Keratinocyte (primary cell): ENCODE results near the gene APLF. TPM values are rescaled to one million over a fixed set of nuclear protein-coding genes. Genes with fewer than 3 reads are reported as not detected.

Source experiments
- DNase-seq: peaks from one replicate; pipeline ENCODE4 v3.0.0-alpha.2; 2011; ENCODE audit warnings: low read depth, missing footprints, low spot score
- FAIRE-seq: peaks from 2 replicates; lab custom pipeline; 2011; peaks lifted over from hg19 to GRCh38; lab: Jason Lieb, UNC
- H2AFZ ChIP-seq: 2 replicates; pipeline ENCODE4 v1.6.0; 2012; ENCODE audit warnings: low read length, control low read depth, inconsistent platforms; ENCODE audit not compliant: control insufficient read depth
- H3K27ac ChIP-seq: 2 replicates; pipeline ENCODE4 v1.5.1; 2011; ENCODE audit warnings: low read length; ENCODE audit not compliant: control insufficient read depth, insufficient read depth
- H3K27me3 ChIP-seq: 3 replicates; pipeline ENCODE4 v1.6.0; 2011; ENCODE audit warnings: low read length; ENCODE audit not compliant: control insufficient read depth, insufficient read depth; ENCODE audit errors: extremely low read depth
- H3K36me3 ChIP-seq, 2 experiments: 2 replicates in 1 of 2; 3 replicates in 1 of 2; pipeline ENCODE4 v1.5.1; 2011; ENCODE audit warnings: low read length in 2 of 2, mild to moderate bottlenecking in 1 of 2; ENCODE audit not compliant: control insufficient read depth in 2 of 2, insufficient read depth in 2 of 2; ENCODE audit errors: extremely low read depth in 1 of 2
- H3K4me1 ChIP-seq: 3 replicates; pipeline ENCODE4 v1.5.1; 2011; ENCODE audit warnings: low read length; ENCODE audit not compliant: control insufficient read depth, insufficient read depth; ENCODE audit errors: extremely low read depth
- H3K4me2 ChIP-seq: 3 replicates; pipeline ENCODE4 v1.6.0; 2011; ENCODE audit warnings: low read depth, low read length; ENCODE audit not compliant: control insufficient read depth, insufficient read depth; ENCODE audit errors: extremely low read depth
- H3K4me3 ChIP-seq, 3 experiments: fragments of 200-600 bp in 1 of 3; sonication (generic) in 1 of 3; 2 replicates in 2 of 3; 3 replicates in 1 of 3; pipeline ENCODE4 v1.5.1; 2011 to 2016; ENCODE audit warnings: low read length in 3 of 3, mild to moderate bottlenecking in 3 of 3, control low read depth in 2 of 3, inconsistent platforms in 1 of 3, low read depth in 1 of 3, mixed read lengths in 1 of 3, mixed run types in 1 of 3, moderate library complexity in 1 of 3; ENCODE audit not compliant: control insufficient read depth in 2 of 3, insufficient read depth in 2 of 3; ENCODE audit errors: extremely low read depth in 1 of 3
- H3K79me2 ChIP-seq: 2 replicates; pipeline ENCODE4 v1.6.0; 2012; ENCODE audit warnings: low read length; ENCODE audit not compliant: control insufficient read depth, insufficient read depth
- H3K9ac ChIP-seq: 3 replicates; pipeline ENCODE4 v1.6.0; 2011; ENCODE audit warnings: low read length; ENCODE audit not compliant: control insufficient read depth, insufficient read depth; ENCODE audit errors: extremely low read depth
- H3K9me1 ChIP-seq: 3 replicates; pipeline ENCODE4 v1.6.0; 2011; ENCODE audit warnings: low read length; ENCODE audit not compliant: control insufficient read depth, insufficient read depth; ENCODE audit errors: extremely low read depth
- H3K9me3 ChIP-seq: 2 replicates; pipeline ENCODE4 v1.5.1; 2012; ENCODE audit warnings: low read depth, low read length; ENCODE audit not compliant: control insufficient read depth
- H4K20me1 ChIP-seq: 3 replicates; pipeline ENCODE4 v1.6.0; 2011; ENCODE audit warnings: low read length; ENCODE audit not compliant: control insufficient read depth, insufficient read depth; ENCODE audit errors: extremely low read depth
- EZH2 ChIP-seq: IDR thresholded peaks from one replicate; pipeline ENCODE4 v1.6.1; 2012; ENCODE audit warnings: inconsistent platforms, mild to moderate bottlenecking, low read length, moderate library complexity
- dilution Hi-C: fragments of 300-500 bp; cut with MboI; formaldehyde crosslinking; loops from one replicate; pipeline ENCODE4 v1.7.0; 2020; ENCODE audit warnings: low sequenced_read_pairs; ENCODE audit not compliant: extremely low pct_ligation_motif_present
- polyA plus RNA-seq, 5 experiments: library from polyadenylated mRNA; depleted of rRNA in 3 of 5; stranded (reverse) in 3 of 5; stranded (forward) in 1 of 5; unstranded in 1 of 5; fragments of >200 nt; gene quantifications; 1 replicate in 1 of 5; 2 replicates in 3 of 5; 3 replicates in 1 of 5; pipeline versions ENCODE4 v1.2.1 to v1.2.3, GENCODE V29; 2011 to 2012; ENCODE audit warnings: missing spikeins in 2 of 5, low read depth in 1 of 5, low replicate concordance in 1 of 5
- TF ChIP-seq, protein P1 (sequence below), 3 experiments: IDR thresholded peaks in 1 of 3; conservative IDR thresholded peaks in 1 of 3; optimal IDR thresholded peaks in 1 of 3; 2 replicates in 2 of 3; 3 replicates in 1 of 3; pipeline versions ENCODE3 to v1.5.1; 2011; ENCODE audit warnings: low read length in 3 of 3, mild to moderate bottlenecking in 3 of 3, moderate library complexity in 2 of 3, control low read depth in 1 of 3, inconsistent platforms in 1 of 3; ENCODE audit not compliant: insufficient read depth in 2 of 3; ENCODE audit errors: extremely low read depth in 1 of 3

The APLF gene
- polyA plus RNA-seq, 1 donor (not counting 4 experiments of a cell fraction or from before 2014, with no cell fraction given) = 3.0 TPM

GRCh38 chr2:68574202-68574791 lies 106.9 kb downstream of the APLF start:
- Histone ChIP-seq H3K4me3 (no peak overlapping the region), H3K36me3 (no peaks in the 10 kb centered on the region), H3K27ac (no peak overlapping the region), H3K9me1 (no peaks in the 10 kb centered on the region), H4K20me1 (no peaks in the 10 kb centered on the region), H3K27me3 (no peaks in the 10 kb centered on the region), H3K9ac (no peak overlapping the region), H3K9me3 (no peaks in the 10 kb centered on the region), H3K79me2 (no peaks in the 10 kb centered on the region), H3K4me2 (no peak overlapping the region), H3K4me1 (peaks cover 6% of the 10 kb centered on the region), H2AFZ (no peak overlapping the region)
- FAIRE-seq (no peak), DNase-seq (no peak)
- dilution Hi-C loops = no loop called here
- no peak for TF ChIP-seq EZH2
- TF ChIP-seq, protein P1, sequence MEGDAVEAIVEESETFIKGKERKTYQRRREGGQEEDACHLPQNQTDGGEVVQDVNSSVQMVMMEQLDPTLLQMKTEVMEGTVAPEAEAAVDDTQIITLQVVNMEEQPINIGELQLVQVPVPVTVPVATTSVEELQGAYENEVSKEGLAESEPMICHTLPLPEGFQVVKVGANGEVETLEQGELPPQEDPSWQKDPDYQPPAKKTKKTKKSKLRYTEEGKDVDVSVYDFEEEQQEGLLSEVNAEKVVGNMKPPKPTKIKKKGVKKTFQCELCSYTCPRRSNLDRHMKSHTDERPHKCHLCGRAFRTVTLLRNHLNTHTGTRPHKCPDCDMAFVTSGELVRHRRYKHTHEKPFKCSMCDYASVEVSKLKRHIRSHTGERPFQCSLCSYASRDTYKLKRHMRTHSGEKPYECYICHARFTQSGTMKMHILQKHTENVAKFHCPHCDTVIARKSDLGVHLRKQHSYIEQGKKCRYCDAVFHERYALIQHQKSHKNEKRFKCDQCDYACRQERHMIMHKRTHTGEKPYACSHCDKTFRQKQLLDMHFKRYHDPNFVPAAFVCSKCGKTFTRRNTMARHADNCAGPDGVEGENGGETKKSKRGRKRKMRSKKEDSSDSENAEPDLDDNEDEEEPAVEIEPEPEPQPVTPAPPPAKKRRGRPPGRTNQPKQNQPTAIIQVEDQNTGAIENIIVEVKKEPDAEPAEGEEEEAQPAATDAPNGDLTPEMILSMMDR (optimal IDR thresholded peaks at IDR 0.05 in 1 of 3, IDR thresholded peaks at IDR 0.05 in 1 of 3, conservative IDR thresholded peaks at IDR 0.05 in 1 of 3; ENCODE audit: extremely low read depth in 1 of 3, insufficient read depth in 2 of 3, low read length in 3 of 3) = no peak

DNA sequence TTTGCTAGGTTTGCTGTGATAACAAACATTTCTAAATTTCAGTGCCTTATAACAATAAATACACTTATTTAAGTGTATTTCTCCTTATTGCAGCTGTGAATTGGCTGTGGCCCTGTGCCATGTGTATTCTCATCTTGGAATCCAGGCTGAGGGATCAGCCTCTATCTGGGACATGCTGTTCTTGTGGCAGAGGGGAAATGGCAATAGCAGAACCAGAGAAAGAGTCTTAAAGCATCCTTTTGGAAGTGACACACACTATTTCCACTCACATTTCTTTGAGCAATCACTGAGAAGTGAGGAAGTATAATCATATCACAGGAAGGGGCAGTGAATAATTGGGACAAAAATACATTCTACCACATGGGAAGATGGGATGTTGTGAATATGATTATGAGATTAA lies 109.8 kb downstream of the APLF start:
- no peak for FAIRE-seq

More for the DNA sequence above, 109.8 kb downstream of the APLF start:
- no peak overlapping the region for H3K4me3 ChIP-seq
- H3K9ac ChIP-seq = no peak overlapping the region
- no peak for DNase-seq
- no peak overlapping the region for H2AFZ ChIP-seq
- H3K4me2 ChIP-seq = no peak overlapping the region
- dilution Hi-C loops = no loop called here
- no peaks in the 10 kb centered on the region for H3K9me3 ChIP-seq
- H3K79me2 ChIP-seq = no peaks in the 10 kb centered on the region
- no peaks in the 10 kb centered on the region for H4K20me1 ChIP-seq
- no peaks in the 10 kb centered on the region for H3K9me1 ChIP-seq
- no peaks in the 10 kb centered on the region for H3K4me1 ChIP-seq
- no peak overlapping the region for H3K27ac ChIP-seq
- no peaks in the 10 kb centered on the region for H3K27me3 ChIP-seq
- H3K36me3 ChIP-seq = no peaks in the 10 kb centered on the region
- TF ChIP-seq, protein P1 (optimal IDR thresholded peaks at IDR 0.05 in 1 of 3, IDR thresholded peaks at IDR 0.05 in 1 of 3, conservative IDR thresholded peaks at IDR 0.05 in 1 of 3; ENCODE audit: extremely low read depth in 1 of 3, insufficient read depth in 2 of 3, low read length in 3 of 3) = no peak
- TF ChIP-seq EZH2 = no peak
